ENCODE data around the gene ODAD2.

- TF ChIP-seq POLR2AphosphoS5 (IDR thresholded peaks at IDR 0.05; ENCODE audit: low read depth, low read length) (no peak), POLR2A (IDR thresholded peaks at IDR 0.05; ENCODE audit: low read depth, low read length) (no peak), PAX5 (IDR thresholded peaks at IDR 0.05; ENCODE audit: insufficient read depth, low read length, severe bottlenecking) (no peak), TAF1 (IDR thresholded peaks at IDR 0.05; ENCODE audit: low read depth, low read length) (no peak), SPI1 (IDR thresholded peaks at IDR 0.05; ENCODE audit: low read depth, low read length) (no peak)
Observed at GRCh38 chr10:27784272-27784671, 214.6 kb downstream of the ODAD2 start.
